ENCODE results near the gene CLRN3. TPM values are rescaled to one million over a fixed set of nuclear protein-coding genes. Genes with fewer than 3 reads are reported as not detected.

CLRN3 gene
- total RNA-seq, 2 donors from 2014 or later, result 0.26 TPM; not detected in 1

- Histone ChIP-seq H3K27me3 (no peaks in the 10 kb centered on the region), H3K36me3 (replicated peaks in 1 of 2; ENCODE audit: insufficient read depth in 1 of 2, low read depth in 2 of 2) (no peaks in the 10 kb centered on the region), H3K4me1 (no peaks in the 10 kb centered on the region), H3K4me3 (no peak overlapping the region), H3K27ac (no peak overlapping the region), H3K9me3 (no peaks in the 10 kb centered on the region)
- DNase-seq (no peak), ATAC-seq (no peak)
- TF ChIP-seq, protein P1, sequence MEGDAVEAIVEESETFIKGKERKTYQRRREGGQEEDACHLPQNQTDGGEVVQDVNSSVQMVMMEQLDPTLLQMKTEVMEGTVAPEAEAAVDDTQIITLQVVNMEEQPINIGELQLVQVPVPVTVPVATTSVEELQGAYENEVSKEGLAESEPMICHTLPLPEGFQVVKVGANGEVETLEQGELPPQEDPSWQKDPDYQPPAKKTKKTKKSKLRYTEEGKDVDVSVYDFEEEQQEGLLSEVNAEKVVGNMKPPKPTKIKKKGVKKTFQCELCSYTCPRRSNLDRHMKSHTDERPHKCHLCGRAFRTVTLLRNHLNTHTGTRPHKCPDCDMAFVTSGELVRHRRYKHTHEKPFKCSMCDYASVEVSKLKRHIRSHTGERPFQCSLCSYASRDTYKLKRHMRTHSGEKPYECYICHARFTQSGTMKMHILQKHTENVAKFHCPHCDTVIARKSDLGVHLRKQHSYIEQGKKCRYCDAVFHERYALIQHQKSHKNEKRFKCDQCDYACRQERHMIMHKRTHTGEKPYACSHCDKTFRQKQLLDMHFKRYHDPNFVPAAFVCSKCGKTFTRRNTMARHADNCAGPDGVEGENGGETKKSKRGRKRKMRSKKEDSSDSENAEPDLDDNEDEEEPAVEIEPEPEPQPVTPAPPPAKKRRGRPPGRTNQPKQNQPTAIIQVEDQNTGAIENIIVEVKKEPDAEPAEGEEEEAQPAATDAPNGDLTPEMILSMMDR (IDR thresholded peaks at IDR 0.05), result no peak
- no peak for TF ChIP-seq POLR2A (IDR thresholded peaks at IDR 0.05)
- intact Hi-C loops (cut with DNase I), result no loop called here
- WGBS, 2 donors, result 89 to 91% methylated on average over 4 to 6 of the region's 6 CpGs
Measured at GRCh38 chr10:127875449-127875765, 17.3 kb downstream of the CLRN3 start.

- H3K9me3 ChIP-seq, result no peaks in the 10 kb centered on the region
- H3K36me3 ChIP-seq (replicated peaks in 1 of 2; ENCODE audit: insufficient read depth in 1 of 2, low read depth in 2 of 2), result no peaks in the 10 kb centered on the region
- no peak overlapping the region for H3K4me3 ChIP-seq
- intact Hi-C loops (cut with DNase I), result no loop called here
- TF ChIP-seq, protein P1 (IDR thresholded peaks at IDR 0.05), result no peak
- TF ChIP-seq POLR2A (IDR thresholded peaks at IDR 0.05), result no peak
- H3K27me3 ChIP-seq, result no peaks in the 10 kb centered on the region
- DNase-seq (no peak), ATAC-seq (no peak)
- no peak overlapping the region for H3K27ac ChIP-seq
- 81 to 82% methylated on average over 10 of the region's 11 CpGs for WGBS, 2 donors
- H3K4me1 ChIP-seq, result no peaks in the 10 kb centered on the region
Measured at GRCh38 chr10:127874671-127875448, 17.9 kb downstream of the CLRN3 start.

DNA sequence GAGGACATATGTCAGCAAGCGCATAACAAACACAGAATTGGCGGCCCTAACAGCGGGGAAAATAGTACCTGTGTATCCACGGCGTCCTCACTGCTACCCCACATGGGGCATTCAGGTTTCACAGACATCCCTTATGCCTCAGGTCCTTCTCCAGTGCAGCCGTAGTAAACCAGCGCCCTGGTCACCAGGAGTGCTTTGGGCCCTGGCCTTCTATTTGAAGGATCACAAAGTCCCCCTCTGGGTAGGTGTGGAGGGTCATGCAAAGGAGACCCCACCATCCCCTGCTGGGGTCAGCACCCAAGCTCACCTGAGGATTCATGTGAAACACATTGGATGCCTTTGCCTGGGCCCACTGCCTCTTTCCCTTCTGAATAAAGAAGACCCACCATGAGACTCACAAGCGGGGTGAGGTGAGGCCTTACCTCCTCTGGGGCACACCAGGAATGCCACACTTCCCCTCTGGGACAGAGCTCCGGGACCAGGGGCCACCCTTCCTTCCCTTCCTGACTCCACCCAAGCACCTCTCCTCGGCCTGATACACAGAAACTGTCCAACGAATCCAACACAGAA, 18.8 kb downstream of the CLRN3 start:
- no peaks in the 10 kb centered on the region for H3K4me1 ChIP-seq
- H3K4me3 ChIP-seq, result no peak overlapping the region
- TF ChIP-seq POLR2A (IDR thresholded peaks at IDR 0.05), result no peak
- TF ChIP-seq, protein P1 (IDR thresholded peaks at IDR 0.05), result no peak
- ATAC-seq, result no peak
- WGBS, 2 donors, result 80% methylated on average over 7 to 11 of the region's 11 CpGs
- DNase-seq, result no peak
- no peak overlapping the region for H3K27ac ChIP-seq
- intact Hi-C loops (cut with DNase I), result no loop called here
- no peaks in the 10 kb centered on the region for H3K27me3 ChIP-seq
- H3K9me3 ChIP-seq, result no peaks in the 10 kb centered on the region
- no peaks in the 10 kb centered on the region for H3K36me3 ChIP-seq (replicated peaks in 1 of 2; ENCODE audit: insufficient read depth in 1 of 2, low read depth in 2 of 2)

DNA sequence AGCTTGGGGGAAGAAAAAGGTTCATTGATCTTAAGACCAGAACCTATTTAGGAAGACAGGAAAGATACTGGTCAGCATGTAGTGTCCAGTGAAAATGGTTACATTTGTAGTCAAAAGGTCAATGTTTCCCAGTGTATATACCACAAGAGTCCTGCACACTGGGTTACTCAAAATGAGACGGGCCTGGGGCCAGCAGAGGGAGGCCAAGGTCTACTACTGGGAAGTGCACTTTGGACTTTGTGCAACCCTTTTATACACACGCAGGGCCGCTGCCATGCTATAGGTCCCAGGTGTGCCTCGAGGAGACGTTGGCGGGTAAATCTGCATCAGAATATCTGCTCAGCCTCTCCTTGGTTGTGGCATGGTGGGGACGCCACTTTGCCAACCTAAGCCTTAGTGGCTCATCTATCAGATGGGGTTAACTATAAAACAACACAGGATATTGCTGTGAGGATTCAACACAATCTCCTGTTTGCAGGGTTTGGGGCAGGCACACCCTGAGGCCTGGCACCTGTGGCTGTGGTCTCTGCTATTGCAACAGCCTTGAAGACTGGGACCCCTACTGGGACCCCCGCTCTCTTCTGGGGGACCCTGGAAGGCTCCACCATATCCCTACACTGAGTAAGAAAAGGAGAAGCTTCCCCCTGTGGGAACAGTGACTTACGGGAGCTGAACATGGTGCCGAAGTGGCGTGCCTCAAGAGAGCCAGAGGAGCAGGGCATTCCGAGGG, 19.7 kb downstream of the CLRN3 start:
- Histone ChIP-seq H3K4me3 (no peak overlapping the region), H3K27me3 (no peaks in the 10 kb centered on the region), H3K4me1 (no peaks in the 10 kb centered on the region), H3K36me3 (replicated peaks in 1 of 2; ENCODE audit: insufficient read depth in 1 of 2, low read depth in 2 of 2) (no peaks in the 10 kb centered on the region), H3K27ac (no peak overlapping the region), H3K9me3 (no peaks in the 10 kb centered on the region)
- intact Hi-C loops (cut with DNase I), result no loop called here
- no peak for ATAC-seq
- WGBS, 2 donors, result 61 to 64% methylated on average over 12 of the region's 12 CpGs
- DNase-seq, result peak in 3 of 4 donors; percentile 25 to 38 (median 26)
- TF ChIP-seq POLR2A (IDR thresholded peaks at IDR 0.05), result no peak
- TF ChIP-seq, protein P1 (IDR thresholded peaks at IDR 0.05), result peak in 3 of 7 experiments; percentile 11 to 27 (median 26)
